Glomerular visceral epithelial cell (primary cell): ENCODE results near the gene REM2.

Experiments
- DNase-seq: peaks from one replicate; pipeline ENCODE4 v3.0.0-alpha.2; 2016; ENCODE audit errors: extremely low spot score

REM2 gene

GRCh38 chr14:22929104-22929960, 46.3 kb downstream of the REM2 start, which contains the start of gene PRMT5:
Gene PRMT5 (minus strand): TSS chr14:22929376. CDS start chr14:22929361, 15 bp downstream.
- DNase-seq, result peak; percentile 100

GRCh38 chr14:22929961-22930364, 46.9 kb downstream of the REM2 start:
- no peak for DNase-seq

GRCh38 chr14:22932146-22932545, 49.1 kb downstream of the REM2 start:
- DNase-seq, result no peak

- DNase-seq, result no peak
These were observed 52.1 kb downstream of the REM2 start for GRCh38 chr14:22935156-22935555.
